ENCODE results near the gene NXPH1.
"Not testable (repeated sequence)": the region's sequence is repeated elsewhere in the genome, so short reads cannot be mapped to it uniquely, and the experiment has no call there.

NXPH1 gene

DNA sequence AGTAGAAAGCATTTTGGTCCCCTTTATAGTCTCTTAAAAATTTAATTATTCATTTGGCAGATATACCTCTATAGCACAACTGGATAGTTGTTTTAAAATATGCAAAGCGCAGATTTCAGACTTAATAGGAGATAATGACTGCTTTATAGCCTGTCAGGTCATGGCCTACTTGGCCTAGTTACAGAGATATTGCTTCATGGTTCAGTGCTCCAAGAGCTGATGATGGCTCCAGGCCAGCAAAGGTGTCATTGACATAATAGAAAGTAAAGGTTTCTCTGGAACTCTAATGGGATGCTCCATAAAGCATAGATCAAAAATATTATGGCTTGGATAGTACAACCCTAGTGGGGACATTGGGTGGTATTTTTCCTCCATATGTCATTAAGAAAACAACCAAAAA, 285.7 kb downstream of the NXPH1 start:
- no peak for DNase-seq (ENCODE audit: low spot score)

DNA sequence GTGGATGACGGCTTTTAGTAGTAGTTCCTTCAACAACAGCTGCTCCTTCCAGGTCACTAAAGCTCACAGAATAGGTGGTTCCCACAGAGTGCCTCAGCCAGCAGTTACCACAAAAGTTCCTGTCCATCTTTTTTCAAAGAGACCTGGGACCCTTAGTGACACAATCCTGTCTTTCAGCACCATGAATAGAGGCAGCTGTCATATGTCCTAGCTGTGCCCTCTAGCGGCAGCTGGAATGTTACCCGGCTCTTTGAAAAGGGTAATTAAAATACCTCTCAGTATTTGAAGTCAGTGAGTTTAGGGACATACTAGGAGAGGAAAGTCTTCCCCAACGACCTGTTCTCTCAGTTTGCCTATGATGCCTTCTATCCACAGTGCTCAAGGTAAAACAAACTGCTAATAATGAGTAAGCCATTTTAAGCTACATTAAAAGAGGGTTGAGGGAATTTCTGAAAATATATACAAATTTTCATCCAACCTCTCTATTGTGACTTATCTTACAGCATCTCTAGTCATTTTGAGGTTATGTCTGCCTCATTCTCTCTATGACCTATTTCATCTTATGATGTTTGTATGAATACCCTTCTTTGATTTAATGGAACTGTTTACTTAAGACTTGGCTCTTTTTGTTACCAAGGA, 290.8 kb downstream of the NXPH1 start:
- no peak for DNase-seq (ENCODE audit: low spot score)

DNA sequence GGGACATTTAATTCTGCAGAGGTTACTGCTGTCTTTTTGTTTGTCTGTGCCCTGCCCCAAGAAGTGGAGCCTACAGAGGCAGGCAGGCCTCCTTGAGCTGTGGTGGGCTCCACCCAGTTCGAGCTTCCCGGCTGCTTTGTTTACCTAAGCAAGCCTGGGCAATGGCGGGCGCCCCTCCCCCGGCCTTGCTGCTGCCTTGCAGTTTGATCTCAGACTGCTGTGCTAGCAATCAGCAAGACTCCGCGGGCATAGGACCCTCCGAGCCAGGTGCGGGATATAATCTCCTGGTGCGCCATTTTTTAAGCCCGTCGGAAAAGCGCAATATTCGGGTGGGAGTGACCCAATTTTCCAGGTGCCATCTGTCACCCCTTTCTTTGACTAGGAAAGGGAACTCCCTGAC, 298.3 kb downstream of the NXPH1 start:
- not testable (repeated sequence) for DNase-seq (ENCODE audit: low spot score)

DNA sequence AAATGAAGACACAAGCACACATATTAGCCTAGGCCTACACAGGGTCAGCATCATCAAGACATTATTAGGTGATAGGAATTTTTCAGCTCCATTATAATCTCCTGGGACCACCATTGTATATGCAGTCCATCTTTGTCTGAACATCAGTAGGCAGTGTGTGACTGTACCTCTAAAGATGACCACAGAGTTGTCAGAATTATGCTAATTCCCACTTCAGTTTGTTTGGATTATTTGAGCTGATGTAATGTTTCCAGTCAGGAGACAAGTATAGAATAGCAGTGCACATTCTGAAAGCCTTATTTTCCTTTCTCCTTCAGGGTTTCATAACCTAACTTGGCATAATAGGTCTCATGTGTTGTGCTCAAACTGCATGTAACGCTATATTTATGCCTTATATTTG, 306.4 kb downstream of the NXPH1 start:
- DNase-seq (ENCODE audit: low spot score), result no peak

DNA sequence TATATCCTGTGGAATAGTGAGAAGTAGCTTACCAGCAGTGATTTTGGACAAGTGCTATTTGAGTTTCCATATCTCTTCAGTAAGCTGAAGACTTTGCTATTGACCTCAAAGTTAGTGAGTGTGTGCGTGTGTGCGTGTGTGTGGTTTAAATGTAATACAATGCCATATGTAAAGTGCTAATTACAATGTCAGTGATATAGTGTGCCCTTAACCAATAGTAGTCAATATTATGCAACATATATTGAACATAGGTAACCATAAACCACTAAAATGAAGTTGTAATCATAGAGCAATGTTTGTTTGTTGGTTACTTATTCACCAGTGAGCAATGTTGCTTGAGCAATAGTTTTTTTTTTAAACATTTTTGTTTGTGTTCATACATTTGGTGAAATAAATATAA, 309.4 kb downstream of the NXPH1 start:
- no peak for DNase-seq (ENCODE audit: low spot score)

DNA sequence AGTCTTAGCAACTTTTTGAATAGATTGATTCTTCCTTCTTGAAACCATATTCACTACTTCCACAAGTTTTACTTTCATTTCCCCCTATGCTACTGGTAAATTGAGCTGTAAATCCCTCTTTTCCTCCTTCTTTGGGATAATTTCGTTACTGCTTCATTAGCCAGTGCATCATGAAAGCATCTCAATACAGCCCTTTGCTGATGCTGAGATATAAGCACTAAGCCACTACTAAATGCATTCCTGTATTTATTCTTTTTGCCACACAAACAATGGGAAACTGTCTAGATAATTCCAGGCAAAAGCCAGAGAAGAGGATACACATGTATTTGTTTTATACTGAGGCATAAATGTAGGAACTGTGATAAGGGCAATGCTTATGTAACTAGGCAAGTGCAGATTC, 313.9 kb downstream of the NXPH1 start:
- no peak for DNase-seq (ENCODE audit: low spot score)

DNA sequence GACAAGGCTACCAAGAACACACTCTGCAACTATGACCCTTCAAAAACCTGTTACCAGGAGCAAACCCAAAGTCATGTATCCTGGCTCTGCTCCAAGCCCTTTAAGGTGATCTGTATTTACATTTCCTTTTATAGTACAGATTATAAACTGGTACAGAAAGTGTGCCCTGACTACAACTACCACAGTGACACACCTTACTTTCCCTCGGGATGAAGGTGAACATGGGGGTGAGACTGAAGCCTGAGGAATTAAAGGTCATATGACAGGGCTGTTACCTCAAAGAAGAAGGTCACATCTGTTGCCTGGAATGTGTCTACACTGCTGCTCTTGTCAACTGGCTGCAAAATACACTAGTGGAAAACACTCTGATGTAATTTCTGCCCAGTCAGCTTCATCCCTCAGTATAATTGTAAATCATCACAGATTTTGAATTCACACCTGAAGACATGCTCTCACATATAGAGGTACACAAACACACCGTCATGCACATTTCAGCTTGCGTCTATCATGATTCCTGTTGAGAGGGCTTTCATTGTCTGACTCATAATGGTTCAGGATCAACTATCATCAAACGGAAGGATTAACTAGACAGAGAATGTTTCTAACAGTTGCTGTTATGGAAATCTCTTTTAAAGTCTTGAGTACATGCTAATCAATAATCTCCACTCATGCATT, 318.3 kb downstream of the NXPH1 start:
- no peak for DNase-seq (ENCODE audit: low spot score)

DNA sequence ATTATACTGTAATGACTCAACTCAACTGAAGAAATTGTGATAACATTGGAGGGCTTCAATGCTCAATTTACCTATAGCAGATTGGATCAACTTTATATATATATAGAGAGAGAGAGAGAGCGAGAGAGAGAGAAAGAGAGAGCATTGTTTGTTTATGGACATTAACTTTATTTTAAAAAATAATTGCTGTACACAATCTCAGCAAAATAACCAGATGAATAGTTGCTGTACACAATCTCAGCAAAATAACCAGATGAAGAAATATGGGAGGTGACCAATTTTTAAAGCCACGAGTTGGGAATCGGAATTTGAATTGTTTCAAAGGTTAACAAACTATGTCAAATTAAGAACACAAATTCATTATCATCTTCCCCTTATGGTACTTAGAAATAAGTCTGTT, 319.9 kb downstream of the NXPH1 start:
- no peak for DNase-seq (ENCODE audit: low spot score)

DNA sequence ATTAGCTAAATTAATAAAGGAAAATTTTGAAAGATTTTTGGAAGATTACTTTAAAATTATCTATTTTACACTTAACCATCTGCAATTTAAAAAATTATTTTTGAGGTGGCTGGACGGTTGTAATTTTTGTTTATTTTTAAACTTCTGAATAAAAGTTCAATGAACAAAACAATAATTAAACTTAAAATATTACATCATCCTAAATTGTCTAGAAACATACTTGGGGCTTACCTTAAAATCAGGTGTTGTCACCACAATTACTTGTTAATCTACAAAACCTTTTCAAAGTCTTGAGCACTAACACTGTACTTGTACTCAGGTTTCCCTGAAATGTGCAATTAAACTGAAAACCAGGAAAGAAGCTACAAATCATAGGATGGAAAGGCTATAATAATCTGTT, 328.3 kb downstream of the NXPH1 start:
- no peak for DNase-seq (ENCODE audit: low spot score)

DNA sequence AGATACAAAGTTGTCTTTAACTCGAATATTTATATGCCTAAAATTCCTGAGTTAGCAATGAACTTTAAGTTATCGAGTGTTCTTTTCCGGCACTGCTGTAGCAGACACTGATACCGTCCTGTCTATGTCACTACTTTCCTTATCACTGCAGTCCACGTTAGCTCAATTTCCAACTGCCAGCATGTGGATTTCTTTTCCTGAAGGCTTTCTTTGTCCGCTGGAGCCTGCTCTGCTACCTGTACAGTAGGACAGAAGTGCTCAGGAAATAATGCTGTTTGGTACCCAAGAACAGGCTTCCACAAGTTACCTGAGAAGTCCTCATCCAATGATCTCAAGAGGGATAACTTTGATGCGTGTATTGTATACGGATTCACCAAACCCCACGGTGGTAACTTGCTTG, 329.4 kb downstream of the NXPH1 start:
- DNase-seq (ENCODE audit: low spot score), result no peak

DNA sequence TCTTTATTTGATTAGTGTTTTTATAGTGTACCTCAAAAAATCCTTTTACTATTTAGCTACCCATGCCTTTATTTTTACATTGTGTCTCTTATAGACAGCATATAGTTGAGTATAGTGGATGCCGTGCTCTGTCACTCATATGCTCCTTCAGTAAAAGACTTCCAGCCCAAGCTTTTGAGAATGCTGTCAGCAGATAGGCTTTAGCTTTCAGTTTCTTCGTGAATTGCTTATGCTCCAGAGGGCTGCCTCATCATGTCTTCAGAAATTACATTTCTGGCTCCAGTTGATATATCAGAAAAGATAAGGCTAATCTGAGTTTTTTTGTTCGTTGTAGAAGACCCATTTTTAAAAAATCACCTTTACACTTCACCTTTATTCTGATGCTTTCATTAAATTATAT, 332.0 kb downstream of the NXPH1 start:
- no peak for DNase-seq (ENCODE audit: low spot score)

DNA sequence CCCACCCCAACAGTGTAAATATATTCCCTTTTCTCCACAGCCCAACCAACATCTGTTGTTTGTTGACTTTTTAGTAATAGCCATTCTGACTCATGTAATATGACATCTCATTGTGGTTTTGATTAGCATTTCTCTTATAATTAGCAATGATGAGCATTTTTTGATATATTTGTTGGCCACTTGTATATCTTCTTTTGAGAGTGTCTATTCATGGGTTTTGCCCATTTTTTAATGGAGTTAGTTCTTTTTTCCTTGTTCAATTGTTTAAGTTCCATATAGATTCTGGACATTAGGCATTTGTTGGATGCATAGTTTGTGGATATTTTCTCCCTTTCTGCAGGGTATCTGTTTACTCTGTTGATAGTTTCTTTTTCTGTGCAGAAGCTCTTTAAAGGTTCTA, 340.1 kb downstream of the NXPH1 start:
- DNase-seq (ENCODE audit: low spot score), result no peak

DNA sequence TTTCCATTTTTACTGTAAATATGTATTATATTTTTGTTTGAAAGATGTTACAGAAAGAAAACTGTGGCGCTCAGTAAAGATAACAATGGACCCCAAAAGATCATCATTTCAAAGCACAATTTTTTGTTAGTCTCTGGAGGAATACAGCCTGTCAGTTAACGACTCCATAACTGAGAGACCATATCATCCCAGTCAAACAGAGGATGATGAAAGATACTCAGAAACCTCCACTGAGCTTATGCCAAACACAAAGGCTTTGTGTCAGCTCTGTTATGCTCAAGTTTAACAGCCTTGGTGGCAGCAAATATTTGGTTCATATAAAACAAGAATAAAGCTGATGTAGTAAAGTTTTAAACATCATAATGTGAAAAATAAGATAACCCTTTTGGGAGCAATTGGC, 345.1 kb downstream of the NXPH1 start:
- DNase-seq (ENCODE audit: low spot score), result no peak

DNA sequence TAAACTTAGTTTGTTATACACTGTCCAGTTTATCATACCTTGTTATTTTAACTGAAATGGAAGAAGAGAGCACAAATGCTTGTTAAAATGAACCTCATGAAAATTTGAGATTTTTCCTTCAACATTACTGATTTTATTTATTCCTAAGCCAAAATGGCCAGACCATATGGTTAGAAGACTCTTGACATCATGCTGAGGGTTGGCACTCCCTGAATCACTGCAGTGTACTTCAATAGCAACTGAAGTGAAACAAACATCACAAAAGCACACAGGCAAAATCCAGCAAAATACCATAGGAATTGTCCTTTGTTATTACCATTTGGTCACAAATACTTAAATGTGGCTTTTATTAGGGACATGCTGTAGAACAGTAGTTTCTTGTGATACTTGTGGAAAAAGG, 347.8 kb downstream of the NXPH1 start:
- no peak for DNase-seq (ENCODE audit: low spot score)

DNA sequence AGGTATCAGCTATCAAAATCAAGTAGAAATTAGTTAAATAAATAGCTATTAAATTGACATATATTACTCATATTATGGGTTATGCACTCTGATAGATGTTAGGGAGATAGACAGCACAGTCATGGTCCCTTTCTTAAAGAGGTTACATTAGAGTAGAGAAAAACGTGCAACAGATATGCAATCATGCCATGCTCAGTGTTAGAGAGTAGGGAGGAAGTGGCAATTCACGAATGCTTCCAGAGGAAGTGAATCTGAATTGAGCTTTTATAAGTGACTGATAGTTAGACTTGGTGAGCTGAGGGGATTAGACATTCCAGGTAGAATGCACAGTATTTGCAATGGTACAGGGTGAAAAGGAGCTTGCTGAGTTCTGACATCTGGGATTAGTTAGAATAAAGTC, 349.8 kb downstream of the NXPH1 start:
- no peak for DNase-seq (ENCODE audit: low spot score)

DNA sequence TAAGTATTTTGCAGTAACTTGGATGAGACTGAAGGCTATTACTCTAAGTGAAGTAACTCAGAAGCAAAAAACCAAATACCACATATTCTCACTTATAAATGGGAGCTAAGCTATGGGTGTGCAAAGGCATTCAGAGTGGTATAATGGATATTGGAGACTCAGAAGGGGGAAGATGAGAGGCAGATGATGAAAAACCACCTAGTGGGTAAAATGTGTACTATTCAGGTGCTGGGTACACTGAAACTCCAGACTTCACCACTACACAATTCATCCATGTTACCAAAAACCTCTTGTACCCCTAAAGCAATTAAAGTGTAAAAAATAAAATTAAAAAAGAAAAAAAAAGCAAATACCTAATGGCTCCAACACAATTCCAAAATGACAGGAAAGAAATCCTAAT, 351.7 kb downstream of the NXPH1 start:
- DNase-seq (ENCODE audit: low spot score), result no peak

DNA sequence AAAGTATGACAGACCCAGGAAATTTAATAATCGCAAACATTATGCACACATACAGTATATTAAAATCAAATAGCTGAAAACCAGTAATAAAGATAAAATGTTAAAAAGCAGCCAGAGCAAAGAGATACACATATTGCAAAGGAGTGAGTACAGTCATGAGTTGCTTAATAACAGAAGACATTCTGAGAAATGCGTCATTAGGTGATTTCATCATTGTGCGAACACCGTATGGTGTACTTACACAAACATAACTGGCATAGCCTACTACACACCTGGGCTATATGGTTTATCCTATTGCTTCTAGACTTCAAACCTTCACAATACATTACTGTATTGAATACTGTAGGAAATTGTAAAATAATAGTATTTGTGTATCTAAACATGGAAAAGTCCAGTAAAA, 367.6 kb downstream of the NXPH1 start:
- no peak for DNase-seq (ENCODE audit: low spot score)

Data from CD4-positive, alpha-beta T cell treated with Interleukin-6 at 100 ng/mL for 8 hours (primary cell).